Hematopoietic multipotent progenitor cell treated with erythropoietin and hydrocortisone succinate and interleukin-3 and kit ligand, for 6 days (in vitro differentiated cells): ENCODE data around the gene IGDCC3.

ENCODE experiments used
- DNase-seq: peaks from one replicate; pipeline ENCODE4 v3.0.0-alpha.2; 2015

IGDCC3 gene

GRCh38 chr15:65318870-65319356 lies 58.9 kb downstream of the IGDCC3 start:
- DNase-seq, result peak; percentile 88

DNA sequence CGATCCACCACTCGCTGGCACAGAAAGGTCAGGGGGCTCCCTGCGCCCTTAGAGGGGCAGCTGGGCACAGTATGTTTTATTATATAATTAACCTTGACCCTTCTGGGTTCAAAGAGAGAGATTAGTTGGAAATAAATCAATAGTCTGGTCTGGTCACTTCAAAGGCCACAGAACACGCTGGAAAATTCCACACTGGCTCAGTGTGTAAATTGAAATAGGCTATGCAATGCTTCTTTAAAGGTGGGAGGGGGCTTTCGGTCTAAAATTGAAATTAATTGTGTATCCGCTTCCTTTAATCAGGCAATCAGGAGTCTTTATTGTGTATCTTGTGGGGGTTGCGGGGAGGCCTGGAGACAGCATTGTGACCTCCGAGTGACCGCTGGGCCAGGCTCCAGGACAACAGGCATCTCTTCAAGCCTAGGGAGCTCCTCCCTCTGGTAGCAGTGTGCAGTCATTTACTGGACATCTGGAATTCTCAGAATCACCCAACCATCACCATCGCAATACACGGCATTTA lies 65.3 kb downstream of the IGDCC3 start:
- no peak for DNase-seq

- no peak for DNase-seq
These were observed 66.0 kb downstream of the IGDCC3 start for GRCh38 chr15:65311760-65312159.

DNA sequence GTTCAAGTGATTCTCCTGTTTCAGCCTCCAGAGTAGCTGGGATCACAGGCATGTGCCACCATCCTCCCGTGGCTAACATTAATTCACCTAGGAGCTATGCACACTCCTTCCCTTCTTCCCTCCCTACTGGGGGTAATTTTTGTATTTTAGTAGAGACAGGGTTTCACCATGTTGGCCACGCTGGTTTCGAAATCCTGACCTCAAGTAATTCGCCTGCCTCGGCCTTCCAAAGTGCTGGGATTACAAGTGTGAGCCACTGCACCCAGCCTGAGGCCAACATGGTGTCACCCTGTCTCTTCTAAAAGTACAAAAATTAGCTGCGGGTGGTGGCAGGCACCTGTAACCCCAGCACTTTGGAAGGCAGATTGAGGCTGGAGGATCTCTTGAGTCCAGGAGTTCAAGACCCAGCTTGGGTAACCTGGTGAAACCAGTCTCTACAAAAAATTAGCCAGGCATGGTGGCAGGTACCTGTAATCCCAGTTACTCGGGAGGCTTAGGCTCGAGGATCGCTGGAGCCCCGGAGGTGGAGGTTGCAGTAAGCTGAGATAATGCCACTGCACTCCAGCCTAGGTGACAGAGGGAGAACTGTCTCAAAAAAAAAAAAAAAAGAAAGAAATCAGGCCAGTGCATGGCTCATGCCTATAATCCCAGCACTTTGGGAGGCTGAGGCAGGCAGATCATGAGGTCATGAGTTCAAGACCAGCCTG lies 67.2 kb downstream of the IGDCC3 start:
- DNase-seq, result peak; percentile 36

DNA sequence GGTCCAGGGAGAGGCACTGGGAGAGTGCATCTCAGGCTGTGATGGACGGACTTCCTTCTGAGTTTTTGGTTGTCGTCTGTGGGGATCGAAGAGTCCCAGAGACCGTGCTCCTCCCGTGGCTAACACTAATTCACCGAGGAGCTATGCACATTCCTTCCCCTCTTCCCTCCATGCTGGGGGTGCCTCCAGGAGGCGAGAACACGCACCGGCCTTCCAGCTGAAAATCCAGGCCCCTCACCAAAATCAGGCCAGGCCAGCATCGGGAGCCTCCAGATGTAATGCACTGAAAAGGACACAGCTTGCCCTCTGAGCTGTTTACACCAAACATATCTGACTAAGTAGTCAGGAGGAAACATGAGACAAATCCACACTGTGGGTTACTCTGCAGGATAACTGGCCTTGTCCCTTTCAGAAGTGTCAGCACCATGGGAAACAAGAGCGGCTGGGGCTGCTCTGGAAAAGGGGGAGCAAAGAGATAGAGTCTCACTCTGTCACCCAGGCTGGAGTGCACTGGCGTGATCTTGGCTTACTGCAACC lies 67.9 kb downstream of the IGDCC3 start:
- no peak for DNase-seq

DNA sequence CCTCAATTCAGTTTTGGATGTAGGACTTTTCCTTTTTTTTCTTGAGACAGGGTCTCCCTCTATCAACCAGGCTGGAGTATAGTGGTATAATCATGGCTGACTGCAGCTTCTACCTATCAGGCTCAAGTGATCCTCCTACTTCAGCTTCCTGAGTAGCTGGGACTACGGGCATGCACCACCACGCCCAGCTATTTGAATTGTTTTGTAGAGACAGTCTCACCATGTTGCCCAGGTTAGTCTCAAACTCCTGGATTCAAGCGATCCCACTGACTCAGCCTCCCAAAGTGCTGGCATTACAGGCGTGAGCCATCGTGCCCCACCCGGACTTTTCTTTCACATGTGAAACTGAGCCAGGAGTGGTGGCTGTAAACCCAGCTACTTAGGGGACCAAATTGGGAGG lies 69.8 kb downstream of the IGDCC3 start:
- no peak for DNase-seq

GRCh38 chr15:65306551-65306950 lies 71.3 kb downstream of the IGDCC3 start:
- no peak for DNase-seq

- DNase-seq, result no peak
These were observed 72.0 kb downstream of the IGDCC3 start for GRCh38 chr15:65305776-65306175.

GRCh38 chr15:65305150-65305758 lies 72.5 kb downstream of the IGDCC3 start:
- DNase-seq, result no peak

- peak; percentile 98 for DNase-seq
These were observed 73.2 kb downstream of the IGDCC3 start, which contains the start of gene RNU5B-1 for GRCh38 chr15:65304381-65305149. TSS of gene RNU5B-1 (plus strand) at chr15:65304677.

- peak; percentile 70 for DNase-seq
These were observed 74.0 kb downstream of the IGDCC3 start for GRCh38 chr15:65303687-65304380.

- no peak for DNase-seq
These were observed 75.7 kb downstream of the IGDCC3 start for GRCh38 chr15:65302061-65302460.

GRCh38 chr15:65300924-65301441 lies 76.8 kb downstream of the IGDCC3 start:
- DNase-seq, result no peak

DNA sequence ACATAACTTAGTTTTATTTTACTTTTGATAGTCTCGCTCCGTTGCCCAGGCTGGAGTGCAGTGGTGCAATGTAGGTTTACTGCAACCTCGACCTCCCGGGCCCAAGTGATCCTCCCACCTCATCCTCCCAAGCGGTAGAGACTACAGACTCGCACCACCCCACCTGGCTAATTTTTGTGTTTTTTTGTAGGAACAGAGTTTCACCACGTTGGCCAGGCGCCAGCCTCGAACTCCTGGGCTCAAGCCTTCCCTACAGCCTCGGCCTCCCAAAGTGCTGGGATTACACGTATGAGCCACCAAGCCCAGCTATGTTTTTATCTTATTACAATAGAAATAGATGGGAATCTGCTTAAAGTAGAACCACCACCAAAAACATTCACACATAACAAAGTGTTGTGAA lies 79.1 kb downstream of the IGDCC3 start:
- no peak for DNase-seq

GRCh38 chr15:65292938-65293518 lies 84.8 kb downstream of the IGDCC3 start:
- peak; percentile 47 for DNase-seq

- DNase-seq, result no peak
These were observed 87.6 kb downstream of the IGDCC3 start for GRCh38 chr15:65290228-65290627.

GRCh38 chr15:65289261-65289854 lies 88.4 kb downstream of the IGDCC3 start:
- DNase-seq, result peak; percentile 66

DNA sequence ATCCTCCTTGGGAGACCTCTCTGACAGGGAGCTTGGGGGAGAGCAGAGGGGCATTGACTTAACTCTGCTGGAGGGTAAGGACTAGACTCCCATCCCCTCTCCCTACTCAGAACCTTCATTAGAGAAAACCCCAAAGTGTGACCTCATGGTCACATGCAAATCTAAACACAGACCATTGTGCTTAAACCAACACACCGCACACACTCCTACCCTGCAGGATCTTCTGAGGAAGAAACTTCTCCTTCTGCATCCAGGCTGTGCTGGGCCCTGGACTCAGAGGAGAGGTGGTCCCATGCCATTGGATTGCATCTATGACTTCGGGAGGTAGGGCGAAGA lies 90.3 kb downstream of the IGDCC3 start:
- peak; percentile 32 for DNase-seq

DNA sequence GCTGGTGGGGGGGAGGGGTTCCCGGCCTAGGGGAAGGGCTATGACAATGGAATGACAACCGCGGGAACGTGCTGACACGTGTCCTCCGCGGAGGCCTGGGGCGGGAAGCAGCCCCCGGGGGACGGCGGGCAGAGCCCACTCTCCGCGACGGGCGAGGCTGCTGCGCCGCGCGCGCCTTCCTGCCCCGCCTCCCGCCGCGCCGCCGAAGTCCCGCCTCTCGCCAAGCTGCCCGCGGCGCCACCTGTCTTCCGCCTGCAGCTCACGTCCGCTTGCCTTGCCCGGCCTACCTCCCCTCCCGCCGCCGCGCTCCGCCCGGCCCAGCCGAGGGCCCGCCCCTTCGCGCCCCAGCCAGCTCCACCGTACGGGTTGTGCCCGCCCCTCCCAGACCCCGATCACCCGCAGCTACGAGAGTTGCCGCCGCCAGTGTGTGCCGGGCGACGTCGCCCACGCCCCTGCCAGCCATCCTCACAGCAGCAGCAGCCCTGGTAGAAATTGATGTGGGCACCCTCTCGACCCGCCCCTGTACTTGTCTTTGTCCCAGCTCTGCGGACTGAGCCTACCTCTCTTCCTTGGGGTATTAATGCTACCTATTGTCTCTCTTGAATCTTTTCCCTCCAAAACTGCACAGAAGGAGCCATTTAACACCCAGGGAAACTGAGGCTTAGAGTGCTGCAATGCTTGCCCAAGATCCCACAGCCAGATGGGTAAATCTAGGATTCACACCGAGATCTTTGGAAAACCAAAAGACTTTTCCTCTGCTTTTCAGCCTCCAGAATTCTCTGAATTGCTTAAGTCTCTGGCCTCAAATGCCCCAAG lies 90.9 kb downstream of the IGDCC3 start, which contains the start of gene PARP16:
TSS of gene PARP16 (minus strand) at position 180 of the 816 bp plus-strand sequence. CDS start 457 bp downstream, outside the sequence.
- DNase-seq, result peak; percentile 94

DNA sequence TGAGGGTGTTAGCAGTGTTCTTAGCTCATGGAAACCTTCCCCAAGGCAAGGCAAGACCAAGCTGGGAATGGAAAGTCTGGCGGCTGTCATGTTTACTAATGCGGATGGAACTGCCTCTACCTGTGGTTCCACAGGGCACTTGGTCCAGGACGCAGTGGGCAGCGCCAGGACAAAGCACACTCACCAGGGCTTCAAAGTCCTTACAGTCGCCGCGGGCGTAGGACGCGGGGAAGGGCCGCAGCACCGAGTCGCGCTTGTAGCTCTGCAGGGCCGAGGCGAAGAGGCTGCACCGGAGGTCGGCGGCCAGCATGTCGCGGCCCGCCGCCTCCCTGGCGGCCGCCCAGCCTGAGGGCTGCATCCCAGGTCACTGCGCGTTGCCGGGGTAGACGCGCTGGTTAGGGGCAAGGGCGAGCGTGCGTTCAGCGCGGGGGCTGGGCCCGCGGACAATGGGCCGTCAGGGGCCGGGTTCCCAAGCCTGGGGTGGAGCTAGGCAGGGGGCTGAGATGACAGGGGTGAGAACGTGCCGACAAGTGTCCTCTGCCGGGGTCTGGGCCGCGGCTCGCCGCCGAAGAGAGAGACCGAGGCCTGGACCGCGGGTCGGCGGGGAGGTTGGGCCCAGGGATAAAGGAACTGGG lies 91.6 kb downstream of the IGDCC3 start:
- peak; percentile 42 for DNase-seq
